WERI-Rb-1 (cell line): ENCODE measurements around the gene PROSER3.

ENCODE experiments used
- DNase-seq: peaks from one replicate; pipeline ENCODE4 v3.0.0-alpha.2; 2020
- H3K27ac ChIP-seq: fragments of 250-450 bp; sonication (Bioruptor Pico); 2 replicates; pipeline ENCODE4 v1.5.1; 2020; ENCODE audit warnings: mild to moderate bottlenecking, moderate library complexity
- H3K27me3 ChIP-seq: fragments of 250-450 bp; sonication (Bioruptor Pico); 2 replicates; pipeline ENCODE4 v1.5.1; 2021; ENCODE audit warnings: mild to moderate bottlenecking, low read depth, moderate library complexity; ENCODE audit not compliant: insufficient read depth, severe bottlenecking
- H3K36me3 ChIP-seq: fragments of 250-450 bp; sonication (Bioruptor Pico); 2 replicates; pipeline ENCODE4 v1.5.1; 2020; ENCODE audit warnings: mild to moderate bottlenecking, moderate library complexity
- H3K4me3 ChIP-seq: 2 replicates; pipeline ENCODE4 v1.5.1; 2011; ENCODE audit warnings: low read depth, mild to moderate bottlenecking, control low read depth, low read length
- H3K9me3 ChIP-seq: fragments of 250-450 bp; sonication (Bioruptor Pico); 2 replicates; pipeline ENCODE4 v1.5.1; 2021; ENCODE audit warnings: mild to moderate bottlenecking, moderate library complexity; ENCODE audit not compliant: severe bottlenecking
- CTCF ChIP-seq: IDR thresholded peaks from 2 replicates; pipeline ENCODE4 v1.5.1; 2011; ENCODE audit warnings: low read depth, mild to moderate bottlenecking, control low read depth, inconsistent platforms, low read length

Gene PROSER3

GRCh38 chr19:35725216-35725861, 32.6 kb upstream of the PROSER3 start:
- no peak for DNase-seq
- Histone ChIP-seq H3K9me3 (no peaks in the 10 kb centered on the region), H3K4me3 (no peak overlapping the region), H3K36me3 (peaks cover 90% of the 10 kb centered on the region), H3K27me3 (no peaks in the 10 kb centered on the region), H3K27ac (no peak overlapping the region)
- TF ChIP-seq CTCF: no peak

GRCh38 chr19:35727053-35727955, 30.7 kb upstream of the PROSER3 start:
- Histone ChIP-seq H3K4me3 (no peak overlapping the region), H3K27me3 (no peaks in the 10 kb centered on the region), H3K9me3 (no peaks in the 10 kb centered on the region), H3K27ac (no peak overlapping the region), H3K36me3 (peaks cover 97% of the 10 kb centered on the region)
- no peak for DNase-seq
- no peak for TF ChIP-seq CTCF

- no peaks in the 10 kb centered on the region for H3K9me3 ChIP-seq
- no peak overlapping the region for H3K27ac ChIP-seq
- H3K36me3 ChIP-seq: peaks cover 95% of the 10 kb centered on the region
- H3K27me3 ChIP-seq: no peaks in the 10 kb centered on the region
- no peak overlapping the region for H3K4me3 ChIP-seq
- no peak for DNase-seq
- TF ChIP-seq CTCF: no peak
Measured at GRCh38 chr19:35727956-35728706, 29.8 kb upstream of the PROSER3 start.

- H3K9me3 ChIP-seq: no peaks in the 10 kb centered on the region
- peaks cover 93% of the 10 kb centered on the region for H3K36me3 ChIP-seq
- DNase-seq: no peak
- no peaks in the 10 kb centered on the region for H3K27me3 ChIP-seq
- no peak for TF ChIP-seq CTCF
- H3K27ac ChIP-seq: no peak overlapping the region
- no peak overlapping the region for H3K4me3 ChIP-seq
Measured at GRCh38 chr19:35729021-35729420, 29.0 kb upstream of the PROSER3 start.

- Histone ChIP-seq H3K27me3 (no peaks in the 10 kb centered on the region), H3K36me3 (peaks cover 93% of the 10 kb centered on the region), H3K4me3 (no peak overlapping the region), H3K27ac (no peak overlapping the region), H3K9me3 (no peaks in the 10 kb centered on the region)
- no peak for DNase-seq
- TF ChIP-seq CTCF: no peak
Measured at GRCh38 chr19:35729763-35730162, 28.2 kb upstream of the PROSER3 start.
